Measurements from ENCODE around the gene CHRNA3. TPM values are rescaled to one million over a fixed set of nuclear protein-coding genes. Genes with fewer than 3 reads are reported as not detected.
"Not testable (repeated sequence)": the region's sequence is repeated elsewhere in the genome, so short reads cannot be mapped to it uniquely, and the experiment has no call there.

The CHRNA3 gene
- total RNA-seq, 4 donors from 2014 or later = 0.27 to 0.93 TPM; not detected in 2

DNA sequence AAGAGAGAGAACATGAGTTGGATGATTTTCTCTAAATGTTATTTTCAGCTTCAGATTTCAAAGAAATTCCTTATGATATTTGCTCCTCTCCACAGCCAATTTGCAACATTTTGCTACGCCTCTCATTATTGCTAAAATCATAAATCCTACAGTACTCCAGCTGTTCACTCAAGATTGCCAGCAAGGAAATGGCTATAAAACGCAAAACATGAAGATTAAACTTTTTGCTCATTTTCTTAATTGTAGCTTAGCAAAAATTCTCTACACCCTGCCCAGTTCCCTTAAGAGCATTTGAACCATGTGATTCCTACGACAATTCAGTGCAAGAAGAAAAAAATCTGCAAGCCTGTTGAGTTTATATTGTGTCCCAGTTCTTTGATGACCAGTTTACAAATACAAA lies 6.8 kb downstream of the CHRNA3 start:
- Histone ChIP-seq H3K36me3 (no peaks in the 10 kb centered on the region), H3K9me3 (no peaks in the 10 kb centered on the region), H3K4me3 (replicated peaks in 1 of 3) (no peak overlapping the region), H3K27me3 (no peaks in the 10 kb centered on the region), H3K27ac (no peak overlapping the region), H3K4me1 (no peaks in the 10 kb centered on the region)
- intact Hi-C loops (cut with DNase I) = no loop called here
- 65 to 71% methylated on average over 3 of the region's 3 CpGs for WGBS, 2 donors
- DNase-seq = no peak
- TF ChIP-seq, protein P1, sequence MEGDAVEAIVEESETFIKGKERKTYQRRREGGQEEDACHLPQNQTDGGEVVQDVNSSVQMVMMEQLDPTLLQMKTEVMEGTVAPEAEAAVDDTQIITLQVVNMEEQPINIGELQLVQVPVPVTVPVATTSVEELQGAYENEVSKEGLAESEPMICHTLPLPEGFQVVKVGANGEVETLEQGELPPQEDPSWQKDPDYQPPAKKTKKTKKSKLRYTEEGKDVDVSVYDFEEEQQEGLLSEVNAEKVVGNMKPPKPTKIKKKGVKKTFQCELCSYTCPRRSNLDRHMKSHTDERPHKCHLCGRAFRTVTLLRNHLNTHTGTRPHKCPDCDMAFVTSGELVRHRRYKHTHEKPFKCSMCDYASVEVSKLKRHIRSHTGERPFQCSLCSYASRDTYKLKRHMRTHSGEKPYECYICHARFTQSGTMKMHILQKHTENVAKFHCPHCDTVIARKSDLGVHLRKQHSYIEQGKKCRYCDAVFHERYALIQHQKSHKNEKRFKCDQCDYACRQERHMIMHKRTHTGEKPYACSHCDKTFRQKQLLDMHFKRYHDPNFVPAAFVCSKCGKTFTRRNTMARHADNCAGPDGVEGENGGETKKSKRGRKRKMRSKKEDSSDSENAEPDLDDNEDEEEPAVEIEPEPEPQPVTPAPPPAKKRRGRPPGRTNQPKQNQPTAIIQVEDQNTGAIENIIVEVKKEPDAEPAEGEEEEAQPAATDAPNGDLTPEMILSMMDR (IDR thresholded peaks at IDR 0.05) = no peak
- TF ChIP-seq POLR2A (IDR thresholded peaks at IDR 0.05) = no peak

DNA sequence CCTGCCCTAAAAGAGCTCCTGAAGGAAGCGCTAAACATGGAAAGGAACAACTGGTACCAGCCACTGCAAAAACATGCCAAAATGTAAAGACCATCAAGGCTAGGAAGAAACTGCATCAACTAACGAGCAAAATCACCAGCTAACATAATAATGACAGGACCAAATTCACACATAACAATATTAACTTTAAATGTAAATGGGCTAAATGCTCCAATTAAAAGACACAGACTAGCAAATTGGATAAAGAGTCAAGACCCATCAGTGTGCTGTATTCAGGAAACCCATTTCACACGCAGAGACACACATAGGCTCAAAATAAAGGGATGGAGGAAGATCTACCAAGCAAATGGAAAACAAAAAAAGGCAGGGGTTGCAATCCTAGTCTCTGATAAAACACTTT lies 11.2 kb downstream of the CHRNA3 start:
- WGBS, 2 donors = 88 to 95% methylated on average over 3 of the region's 3 CpGs
- H3K4me1 ChIP-seq; H3K4me3 ChIP-seq (replicated peaks in 1 of 3); H3K27ac ChIP-seq; H3K9me3 ChIP-seq; H3K27me3 ChIP-seq; DNase-seq; H3K36me3 ChIP-seq; intact Hi-C loops (cut with DNase I): not testable (repeated sequence)

DNA sequence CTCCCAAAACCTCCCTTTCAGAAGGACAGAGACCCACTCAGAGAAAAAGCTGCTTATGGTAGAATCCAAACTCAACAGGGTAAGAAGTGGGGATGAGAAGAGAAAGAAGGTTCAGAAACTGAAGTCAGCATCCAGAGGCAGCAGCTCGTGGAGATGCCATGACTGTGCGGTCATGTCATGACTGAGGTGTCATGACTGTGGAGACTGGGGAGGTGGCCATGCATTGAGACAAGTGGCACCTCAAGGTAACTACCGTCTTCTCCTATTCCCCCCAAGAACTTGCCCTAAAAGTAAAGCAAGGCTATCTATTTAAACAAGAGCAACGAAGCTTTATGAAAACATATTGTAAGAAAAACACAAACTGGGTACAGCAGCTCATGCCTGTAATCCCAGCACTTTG lies 15.1 kb downstream of the CHRNA3 start:
- intact Hi-C loops (cut with DNase I) = no loop called here
- no peak overlapping the region for H3K4me3 ChIP-seq (replicated peaks in 1 of 3)
- H3K36me3 ChIP-seq = no peaks in the 10 kb centered on the region
- no peaks in the 10 kb centered on the region for H3K27me3 ChIP-seq
- WGBS, 2 donors = 83 to 86% methylated on average over 4 of the region's 4 CpGs
- no peak for TF ChIP-seq POLR2A (IDR thresholded peaks at IDR 0.05)
- TF ChIP-seq, protein P1 (IDR thresholded peaks at IDR 0.05) = no peak
- DNase-seq = no peak
- no peaks in the 10 kb centered on the region for H3K4me1 ChIP-seq
- H3K9me3 ChIP-seq = no peaks in the 10 kb centered on the region
- no peak overlapping the region for H3K27ac ChIP-seq

DNA sequence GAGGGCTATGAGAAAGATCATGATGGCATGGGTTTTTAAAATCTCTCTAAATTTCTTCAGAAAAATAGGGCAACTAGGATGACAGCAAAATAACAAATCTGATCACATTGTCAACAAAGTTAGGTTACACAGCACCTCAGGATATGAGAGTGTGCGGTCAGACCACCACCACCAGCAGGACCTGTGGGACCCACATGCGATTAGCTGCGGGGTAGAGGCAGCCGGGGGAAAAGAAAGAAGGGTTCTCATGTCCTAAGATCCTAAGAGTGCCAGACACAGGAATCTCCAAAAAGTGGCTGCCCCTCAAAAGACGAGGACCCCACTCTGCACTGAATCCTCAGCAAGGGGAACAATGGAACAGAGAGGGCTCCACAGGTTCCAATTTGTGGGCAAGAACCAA lies 15.6 kb downstream of the CHRNA3 start:
- Histone ChIP-seq H3K4me1 (no peaks in the 10 kb centered on the region), H3K4me3 (replicated peaks in 1 of 3) (no peak overlapping the region), H3K36me3 (no peaks in the 10 kb centered on the region), H3K27ac (no peak overlapping the region), H3K27me3 (no peaks in the 10 kb centered on the region), H3K9me3 (no peaks in the 10 kb centered on the region)
- 88 to 92% methylated on average over 5 of the region's 5 CpGs for WGBS, 2 donors
- intact Hi-C loops (cut with DNase I) = no loop called here
- no peak for TF ChIP-seq POLR2A (IDR thresholded peaks at IDR 0.05)
- TF ChIP-seq, protein P1 (IDR thresholded peaks at IDR 0.05) = no peak
- no peak for DNase-seq

DNA sequence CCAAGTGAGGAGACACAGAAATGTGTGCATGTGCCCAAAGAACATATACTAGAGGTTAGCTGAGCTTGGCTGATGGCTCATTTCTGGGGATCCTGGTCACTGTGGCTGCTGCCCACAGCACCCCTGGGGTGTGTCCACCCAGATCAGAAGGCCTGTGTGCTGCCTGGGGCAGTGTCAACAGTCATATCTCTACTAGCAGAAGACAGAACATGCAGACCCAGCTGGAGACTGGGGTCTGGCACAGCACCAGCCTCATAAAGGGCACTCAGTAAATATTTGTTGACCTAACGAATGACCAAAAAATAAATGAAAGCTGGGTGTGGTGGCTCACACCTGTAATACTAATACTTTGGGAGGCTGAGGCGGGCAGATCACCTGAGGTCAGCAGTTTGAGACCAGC lies 16.4 kb downstream of the CHRNA3 start:
- DNase-seq = no peak
- H3K4me1 ChIP-seq = no peaks in the 10 kb centered on the region
- H3K9me3 ChIP-seq = no peaks in the 10 kb centered on the region
- no peaks in the 10 kb centered on the region for H3K36me3 ChIP-seq
- no peak overlapping the region for H3K4me3 ChIP-seq (replicated peaks in 1 of 3)
- intact Hi-C loops (cut with DNase I) = no loop called here
- TF ChIP-seq POLR2A (IDR thresholded peaks at IDR 0.05) = no peak
- TF ChIP-seq, protein P1 (IDR thresholded peaks at IDR 0.05) = no peak
- 88 to 97% methylated on average over 2 of the region's 2 CpGs for WGBS, 2 donors
- H3K27me3 ChIP-seq = no peaks in the 10 kb centered on the region
- no peak overlapping the region for H3K27ac ChIP-seq

DNA sequence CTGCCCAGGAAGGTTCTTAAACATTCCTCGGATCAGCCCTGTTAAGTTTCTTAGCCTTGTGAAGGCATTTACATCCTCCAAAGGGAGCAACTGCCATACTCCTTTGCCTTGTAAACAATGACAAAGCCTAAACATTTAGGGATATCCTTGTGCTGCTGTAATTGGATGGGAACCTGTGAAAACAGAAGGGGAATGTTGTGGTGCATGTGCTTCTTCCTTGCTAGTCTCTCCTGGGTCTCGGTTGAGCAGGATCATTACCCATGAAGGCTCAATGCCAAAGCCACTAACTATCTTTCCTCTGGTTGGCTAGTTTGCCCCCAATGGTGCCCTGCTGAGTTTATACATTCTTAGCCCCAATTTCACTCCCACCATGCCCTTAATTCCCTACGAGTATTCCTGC lies 17.3 kb downstream of the CHRNA3 start:
- WGBS, 2 donors = 63 to 65% methylated on average over 3 of the region's 3 CpGs
- no peak for DNase-seq
- Histone ChIP-seq H3K9me3 (no peaks in the 10 kb centered on the region), H3K27me3 (no peaks in the 10 kb centered on the region), H3K36me3 (no peaks in the 10 kb centered on the region), H3K27ac (no peak overlapping the region), H3K4me3 (replicated peaks in 1 of 3) (no peak overlapping the region), H3K4me1 (no peaks in the 10 kb centered on the region)
- intact Hi-C loops (cut with DNase I) = no loop called here
- TF ChIP-seq POLR2A (IDR thresholded peaks at IDR 0.05) = no peak
- TF ChIP-seq, protein P1 (IDR thresholded peaks at IDR 0.05) = no peak
